COR-L47 (cell line): ENCODE data around the gene FAH.

ENCODE experiments used
- DNase-seq: peaks from one replicate; lab custom pipeline; 2025; lab: John Stamatoyannopoulos, UW

The FAH gene

DNA sequence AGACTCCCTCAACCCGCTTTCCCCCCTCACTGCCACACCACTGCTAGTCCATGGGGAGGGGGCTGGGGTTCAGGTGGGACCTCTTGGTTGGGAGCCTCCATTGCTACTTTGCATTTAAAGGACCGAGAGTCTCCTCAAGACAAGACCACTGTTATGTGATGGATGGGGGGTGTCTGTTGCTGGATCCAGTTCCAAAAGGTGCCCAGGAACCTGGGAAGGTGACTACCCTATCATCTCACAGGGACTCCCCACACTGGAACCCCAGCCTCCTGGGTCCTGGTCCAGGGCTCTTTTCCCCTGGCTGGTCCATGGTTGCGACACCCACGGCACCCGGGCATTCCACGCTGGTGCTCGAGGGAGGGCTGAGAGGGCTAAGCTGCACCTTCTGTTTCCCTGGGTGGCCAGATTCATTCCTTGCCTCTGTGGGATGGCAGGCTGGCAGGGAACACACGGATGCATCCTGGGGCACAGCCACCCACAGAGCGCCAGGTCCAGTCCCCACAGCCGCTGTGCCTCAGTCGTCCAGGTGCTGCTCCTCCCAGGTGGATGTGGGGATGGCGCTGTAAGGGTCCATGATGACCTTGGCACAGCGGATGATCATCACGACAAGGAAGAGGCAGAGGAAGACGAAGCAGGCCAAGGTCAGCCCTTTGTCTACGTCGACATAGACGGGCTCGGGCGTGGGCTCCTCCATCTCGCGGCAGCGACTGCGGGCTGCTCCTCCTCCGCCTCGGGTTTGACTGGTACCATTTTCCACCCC, 48.6 kb downstream of the FAH start:
- no peak for DNase-seq

- DNase-seq: no peak
Measured at GRCh38 chr15:80202016-80202315, 49.2 kb downstream of the FAH start.

DNA sequence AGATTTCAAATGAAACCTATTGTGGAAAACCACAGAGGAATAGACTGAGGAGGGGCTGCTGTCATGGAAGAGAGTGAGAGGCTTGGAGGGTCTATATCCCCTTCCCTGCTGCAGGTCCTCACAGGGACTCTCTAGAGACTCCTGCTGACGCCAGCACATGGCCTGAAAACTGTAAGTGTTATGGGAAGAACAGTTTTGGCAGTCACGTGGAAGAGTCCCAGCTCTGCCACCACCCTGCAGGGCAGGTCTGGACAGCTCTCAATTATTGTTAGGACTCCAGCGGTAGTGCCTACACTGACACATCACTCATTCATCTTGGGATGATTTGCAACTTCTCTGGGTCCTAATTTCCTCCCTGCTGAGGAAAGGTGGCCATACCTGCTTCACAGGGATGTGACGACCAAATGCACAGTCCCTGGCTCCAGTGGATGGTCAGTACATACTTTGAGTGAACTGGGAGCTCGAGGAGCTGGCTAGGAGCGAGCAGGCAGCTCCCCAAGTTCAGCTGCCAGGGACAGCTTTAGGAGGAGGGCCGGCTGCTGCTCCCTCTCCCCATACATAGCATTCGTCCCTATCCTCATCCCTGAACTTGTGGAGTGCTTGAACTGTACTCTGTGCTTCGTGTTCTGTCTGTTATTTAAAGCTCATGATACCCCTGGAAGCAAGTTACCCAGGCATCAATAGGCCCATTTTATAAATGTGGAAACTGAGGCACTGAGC, 50.0 kb downstream of the FAH start:
- no peak for DNase-seq

DNA sequence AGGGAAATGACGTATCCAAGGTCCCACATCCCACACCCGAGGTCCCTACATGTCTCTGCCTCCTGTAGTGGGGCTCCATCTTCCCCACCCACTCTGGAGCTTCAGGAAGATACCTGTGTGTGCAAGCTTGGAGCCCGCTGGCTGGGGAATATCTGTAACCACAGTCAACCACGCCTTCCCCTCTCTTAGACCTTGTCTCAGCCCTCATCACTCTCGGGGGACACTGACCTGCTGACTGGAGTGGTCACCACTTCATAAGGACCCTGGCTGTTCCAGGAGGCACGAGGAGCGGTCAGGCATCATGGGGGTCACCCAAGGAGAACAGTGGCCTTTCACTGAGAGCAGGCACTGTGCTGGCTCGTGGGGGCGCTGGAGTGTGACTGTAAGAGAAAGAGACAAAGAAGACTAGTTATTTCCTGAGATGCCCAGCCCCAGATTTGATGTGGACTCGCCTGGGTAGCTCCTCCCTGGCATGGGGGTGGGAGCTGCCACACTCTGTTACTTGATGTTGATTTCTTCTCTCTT, 50.6 kb downstream of the FAH start:
- no peak for DNase-seq

GRCh38 chr15:80204231-80204630, 51.4 kb downstream of the FAH start:
- no peak for DNase-seq

- no peak for DNase-seq
Measured at GRCh38 chr15:80207887-80208286, 55.1 kb downstream of the FAH start.

- no peak for DNase-seq
Measured at GRCh38 chr15:80208758-80209734, 56.2 kb downstream of the FAH start.

- DNase-seq: no peak
Measured at GRCh38 chr15:80210611-80211573, 58.1 kb downstream of the FAH start.

DNA sequence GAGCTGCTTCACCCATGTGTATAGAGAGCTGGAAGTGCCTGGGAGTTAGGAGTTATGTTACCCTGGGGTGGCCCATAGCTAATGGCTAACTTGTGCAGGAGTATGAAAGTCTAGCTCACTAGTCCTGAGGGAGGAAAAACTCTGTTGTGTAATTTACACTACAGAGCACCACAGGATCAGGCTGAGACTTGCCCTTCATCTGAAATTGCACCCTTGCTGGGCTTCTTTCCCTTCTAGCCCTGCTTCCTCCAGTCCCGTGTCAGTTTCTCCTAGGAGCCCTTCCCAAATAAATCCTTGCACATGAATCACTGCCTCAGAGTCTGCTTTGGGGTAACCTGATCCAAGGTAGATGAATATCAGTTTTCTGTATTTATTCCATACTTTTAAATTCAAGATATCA, 59.2 kb downstream of the FAH start:
- DNase-seq: no peak

DNA sequence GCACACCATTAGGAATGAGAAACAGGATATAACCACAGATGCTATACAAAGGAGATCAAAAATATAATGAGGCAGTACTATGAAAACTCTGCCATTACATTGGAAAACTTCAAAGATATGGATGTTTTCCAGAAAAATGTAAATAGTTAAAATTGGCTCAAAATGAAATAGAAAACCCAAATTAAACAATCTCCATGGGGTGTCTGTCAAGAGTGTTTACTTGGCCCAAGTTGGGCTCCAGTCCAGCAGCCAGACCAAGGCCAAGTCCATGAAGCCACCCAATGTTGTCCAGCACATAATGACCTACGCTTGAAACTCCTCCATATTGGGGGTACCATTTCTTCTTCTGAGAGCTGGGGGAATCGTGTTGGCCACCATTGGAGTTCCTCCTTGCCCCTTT, 62.1 kb downstream of the FAH start:
- DNase-seq: no peak

GRCh38 chr15:80216141-80216540, 63.3 kb downstream of the FAH start:
- no peak for DNase-seq

DNA sequence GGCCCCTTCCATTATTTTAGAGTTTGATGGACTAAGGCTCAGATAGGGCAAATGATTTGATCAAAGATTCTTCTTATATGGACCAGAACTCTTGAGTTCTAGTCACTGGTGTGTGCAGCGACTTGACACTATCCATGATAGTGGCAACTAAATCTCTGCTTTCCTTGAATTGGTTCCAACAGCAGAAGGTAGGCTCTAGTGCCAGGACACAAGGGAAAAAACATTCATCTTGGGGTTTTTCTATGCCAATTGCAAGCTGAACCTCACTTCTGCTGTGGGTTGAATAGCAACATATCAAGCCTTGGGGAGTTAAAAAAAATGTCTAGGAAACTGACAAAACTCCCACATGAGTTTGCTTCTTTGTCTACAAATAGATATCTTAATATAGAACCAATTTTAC, 64.1 kb downstream of the FAH start:
- DNase-seq: no peak

DNA sequence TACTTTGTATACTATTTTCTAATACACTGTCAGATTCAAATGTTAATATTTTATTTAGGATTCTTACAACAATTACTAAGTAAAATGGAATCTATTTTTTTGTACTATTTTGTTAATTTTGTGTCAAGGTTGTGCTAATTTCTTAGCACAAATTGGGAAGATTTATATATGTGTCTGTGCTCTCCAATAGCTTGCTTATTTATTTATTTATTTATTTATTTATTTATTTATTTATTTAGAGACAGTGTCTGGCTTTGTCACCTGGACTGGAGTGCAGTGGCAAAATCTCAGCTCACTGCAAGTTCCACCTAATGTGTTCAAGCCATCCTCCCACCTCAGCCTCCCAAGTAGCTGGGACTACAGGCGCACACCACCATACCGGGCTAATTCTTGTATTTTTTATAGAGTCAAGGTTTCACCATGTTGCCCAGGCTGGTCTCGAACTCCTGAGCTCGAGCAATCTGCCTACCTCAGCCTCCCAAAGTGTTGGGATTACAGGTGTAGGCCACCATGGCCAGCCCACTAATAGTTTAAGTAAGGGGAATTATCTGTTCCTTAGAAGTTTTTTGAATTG, 64.6 kb downstream of the FAH start:
- DNase-seq: no peak

DNA sequence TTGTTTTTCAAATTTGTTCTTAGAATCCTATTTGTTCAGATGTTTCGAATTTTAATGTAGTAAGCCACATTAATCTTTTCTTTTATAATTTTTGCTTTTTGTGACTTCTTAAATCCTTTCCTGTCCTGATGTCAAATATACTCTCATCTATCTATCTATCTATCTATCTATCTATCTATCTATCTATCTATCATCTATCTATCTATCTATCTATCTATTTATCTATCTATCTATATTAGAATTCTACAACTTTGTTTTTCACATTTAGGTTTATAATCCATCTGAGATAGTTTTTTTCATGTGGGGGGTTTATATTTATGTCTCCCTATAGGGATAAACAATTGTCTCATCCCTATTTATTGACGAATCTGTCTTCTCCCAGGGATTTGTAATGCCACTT, 67.2 kb downstream of the FAH start:
- DNase-seq: no peak

DNA sequence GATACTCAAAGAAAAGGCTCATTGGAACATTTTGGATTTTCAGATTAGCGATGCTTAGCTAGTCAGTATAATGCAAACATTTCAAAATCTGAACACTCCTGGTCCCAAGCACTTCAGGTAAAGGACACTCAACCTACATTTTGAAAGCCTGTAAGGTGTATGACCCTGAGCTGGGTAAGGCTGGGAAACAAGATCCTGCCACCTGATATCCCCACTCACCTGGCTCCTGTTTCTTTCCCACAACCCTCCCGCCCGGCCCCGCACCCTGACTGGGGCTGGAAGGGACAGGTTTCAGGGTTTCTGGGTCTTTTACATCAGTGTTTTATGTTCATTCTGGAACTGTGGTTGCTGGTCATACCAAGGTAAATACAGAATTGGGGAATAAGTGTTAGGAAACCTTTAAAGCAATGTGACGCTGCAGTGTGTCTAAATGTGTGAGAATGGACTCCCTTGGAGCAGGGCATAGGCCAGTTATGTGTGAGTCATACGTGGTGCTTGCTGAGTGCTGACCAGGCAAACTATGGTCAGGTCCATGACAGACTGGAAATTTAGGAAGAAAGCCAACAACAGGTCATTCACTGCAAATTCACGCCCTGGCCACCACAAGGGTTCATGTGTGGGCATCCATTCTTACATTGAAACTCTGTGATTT, 76.3 kb downstream of the FAH start:
- DNase-seq: no peak

GRCh38 chr15:80231371-80231770, 78.6 kb downstream of the FAH start:
- DNase-seq: no peak

DNA sequence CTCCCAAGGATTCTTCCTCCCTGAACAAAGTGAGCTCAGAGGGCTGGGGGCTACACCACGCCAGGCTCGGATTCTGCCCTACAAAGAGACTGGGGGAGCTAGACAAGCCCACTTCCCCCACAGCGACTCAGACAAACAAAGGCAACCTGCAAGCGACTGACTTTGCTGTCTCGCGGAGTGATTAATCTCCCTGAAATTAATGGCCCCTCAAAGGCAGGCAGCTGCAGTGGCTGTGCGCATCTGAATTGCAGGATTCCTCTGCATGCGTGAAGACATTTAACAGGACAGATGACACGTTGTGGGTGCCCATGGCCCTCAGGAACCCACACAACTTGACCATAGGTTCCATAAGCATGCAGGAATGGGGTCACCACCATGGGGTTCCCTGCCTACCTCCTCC, 80.8 kb downstream of the FAH start:
- DNase-seq: no peak

DNA sequence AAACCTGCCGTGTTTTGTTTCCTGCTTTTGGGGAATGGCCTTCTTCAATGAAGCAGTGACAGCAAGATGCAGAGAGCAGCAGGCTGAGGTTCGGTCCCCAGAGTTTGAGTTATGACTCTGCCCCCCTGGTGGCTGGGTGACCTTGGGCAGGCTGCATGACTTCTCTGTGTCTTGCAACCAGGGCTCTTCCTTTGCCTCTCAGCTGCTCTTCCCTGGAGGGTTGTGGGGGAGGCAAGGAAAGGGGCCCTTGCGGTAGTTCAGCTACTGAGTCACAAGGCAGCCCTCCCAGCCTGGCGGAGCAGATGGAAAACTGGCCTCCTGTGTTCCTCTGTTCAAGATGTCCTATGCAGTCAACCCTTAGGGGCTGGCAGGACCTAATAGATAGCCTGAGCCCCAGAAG, 82.1 kb downstream of the FAH start:
- DNase-seq: no peak
